ENCODE measurements around the gene LOXL1.
A peak's percentile ranks its signal among the peaks of the same experiment; 100 is the strongest.

LOXL1 gene

GRCh38 chr15:73900095-73900712, 26.1 kb upstream of the LOXL1 start:
- no peak for DNase-seq

GRCh38 chr15:73901126-73901810, 25.0 kb upstream of the LOXL1 start:
- no peak for DNase-seq

GRCh38 chr15:73902121-73903020, 23.9 kb upstream of the LOXL1 start:
- no peak for DNase-seq

GRCh38 chr15:73904026-73904815, 22.0 kb upstream of the LOXL1 start:
- DNase-seq, result no peak

GRCh38 chr15:73905225-73905827, 20.9 kb upstream of the LOXL1 start:
- DNase-seq, result no peak

GRCh38 chr15:73906346-73907034, 19.8 kb upstream of the LOXL1 start:
- DNase-seq, result no peak

GRCh38 chr15:73907035-73907408, 19.2 kb upstream of the LOXL1 start:
- peak; percentile 66 for DNase-seq

- DNase-seq, result peak; percentile 94
These were observed 18.0 kb upstream of the LOXL1 start for GRCh38 chr15:73908030-73908821.

GRCh38 chr15:73908822-73909122, 17.5 kb upstream of the LOXL1 start:
- DNase-seq, result no peak

- no peak for DNase-seq
These were observed 16.6 kb upstream of the LOXL1 start for GRCh38 chr15:73909651-73910050.

- DNase-seq, result no peak
These were observed 15.5 kb upstream of the LOXL1 start for GRCh38 chr15:73910522-73911303.

- DNase-seq, result no peak
These were observed 14.1 kb upstream of the LOXL1 start for GRCh38 chr15:73912030-73912596.

- no peak for DNase-seq
These were observed 12.1 kb upstream of the LOXL1 start for GRCh38 chr15:73914145-73914544.

- no peak for DNase-seq
These were observed 11.2 kb upstream of the LOXL1 start for GRCh38 chr15:73915082-73915481.

GRCh38 chr15:73918784-73919183, 7.5 kb upstream of the LOXL1 start:
- DNase-seq, result no peak

GRCh38 chr15:73919706-73920105, 6.6 kb upstream of the LOXL1 start:
- no peak for DNase-seq

- no peak for DNase-seq
These were observed 4.9 kb upstream of the LOXL1 start for GRCh38 chr15:73921254-73921925.

- peak; percentile 85 for DNase-seq
These were observed 3.8 kb upstream of the LOXL1 start for GRCh38 chr15:73922186-73923151.

Data from eye (tissue), 1 donor.